ENCODE measurements around the gene IL23R. TPM values are rescaled to one million over a fixed set of nuclear protein-coding genes. Genes with fewer than 3 reads are reported as not detected.

Gene IL23R
- total RNA-seq, 8 experiments from 2014 or later = 0.14 to 0.87 (median 0.48) TPM; not detected in 4

DNA sequence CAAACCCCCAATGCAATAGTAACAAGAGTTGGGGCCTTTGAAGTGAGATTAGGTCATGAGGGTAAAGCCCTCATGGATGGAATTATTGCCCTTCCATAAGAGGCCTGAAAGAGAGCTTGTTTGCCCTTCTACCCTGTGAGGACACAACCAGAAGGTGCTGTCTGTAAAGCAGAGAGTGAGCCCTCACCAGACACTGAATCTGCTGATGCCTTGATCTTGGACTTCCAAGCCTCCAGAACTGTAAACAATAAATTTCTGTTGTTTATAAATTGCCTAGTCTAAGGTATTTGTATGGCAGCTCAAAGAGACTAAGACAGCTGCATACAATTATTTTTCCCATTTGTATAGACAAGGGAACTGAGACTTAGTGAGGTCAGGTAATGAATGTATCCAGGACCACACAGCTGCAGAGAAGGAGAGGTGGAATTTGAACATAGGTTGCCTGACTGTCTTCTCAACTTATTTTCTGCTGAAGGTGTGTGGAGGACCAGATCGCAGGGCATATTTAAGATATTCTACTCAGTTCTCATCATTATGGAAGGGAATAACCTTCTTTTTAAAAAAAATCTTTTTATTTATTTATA, 18.7 kb downstream of the IL23R start:
- in situ Hi-C loops (cut with MboI; ENCODE audit: low pct_unique_long_range_greater_than_20kb in 2 of 9, low sequenced_read_pairs in 9 of 9, unreplicated experiment in 9 of 9) = no loop called here
- ATAC-seq (replicated peaks in 6 of 8) = no peak
- no peak overlapping the region for H3K27ac ChIP-seq
- 0 to 100% (median 73%) methylated on average over 1 of the region's 1 CpG; no CpG with 5 or more reads in 2 of the 10 experiments for WGBS, 10 experiments
- no peaks in the 10 kb centered on the region for H3K4me1 ChIP-seq (replicated peaks in 1 of 2)
- H3K4me3 ChIP-seq = no peak overlapping the region

DNA sequence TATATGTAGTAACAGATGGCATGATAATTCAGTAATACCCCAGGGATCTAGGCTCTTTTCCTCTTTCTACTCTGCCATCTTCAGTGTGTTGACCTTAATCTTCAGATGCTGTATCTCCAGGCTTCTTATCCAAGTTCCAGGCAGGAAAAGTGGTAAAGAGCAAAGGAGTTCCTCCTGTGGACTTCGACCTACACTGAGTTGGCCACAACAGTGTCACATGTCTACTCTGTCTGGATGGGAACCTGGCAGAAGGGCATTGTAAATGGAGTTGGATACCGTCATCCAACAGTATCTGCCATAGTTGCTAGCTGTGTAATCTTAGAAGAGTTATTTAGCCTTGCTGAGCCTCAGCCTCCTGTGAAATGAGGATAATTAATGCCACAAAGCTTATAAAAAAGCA, 21.9 kb downstream of the IL23R start:
- Histone ChIP-seq H3K4me1 (replicated peaks in 1 of 2) (no peaks in the 10 kb centered on the region), H3K27ac (no peak overlapping the region), H3K4me3 (no peak overlapping the region)
- no peak for ATAC-seq (replicated peaks in 6 of 8)
- WGBS, 10 experiments = 14 to 91% (median 62%) methylated on average over 1 to 2 of the region's 2 CpGs; no CpG with 5 or more reads in 2 of the 10 experiments
- in situ Hi-C loops (cut with MboI; ENCODE audit: low pct_unique_long_range_greater_than_20kb in 2 of 9, low sequenced_read_pairs in 9 of 9, unreplicated experiment in 9 of 9) = no loop called here

DNA sequence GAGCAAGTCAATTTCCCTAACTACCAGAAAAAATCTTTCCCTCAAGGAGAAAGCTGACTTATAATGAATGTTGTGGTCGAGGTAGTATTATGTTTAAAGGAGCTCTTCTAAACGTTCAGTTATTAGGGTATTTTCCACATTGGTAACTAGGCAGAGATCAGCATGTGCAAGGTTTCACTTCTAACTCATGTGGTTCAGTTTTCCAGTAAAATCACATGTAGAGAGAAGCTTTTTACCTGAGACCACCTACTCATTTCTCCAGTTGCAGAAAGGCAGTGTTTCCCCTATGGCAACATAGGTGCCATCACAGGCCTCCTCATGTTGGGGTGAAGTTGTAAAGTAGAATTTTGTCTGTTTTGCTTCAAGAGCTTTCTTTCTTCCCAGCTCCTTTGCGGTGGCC, 23.7 kb downstream of the IL23R start:
- 11 to 89% (median 76%) methylated on average over 1 to 3 of the region's 3 CpGs; no CpG with 5 or more reads in 1 of the 10 experiments for WGBS, 10 experiments
- Histone ChIP-seq H3K4me3 (no peak overlapping the region), H3K4me1 (replicated peaks in 1 of 2) (peaks cover 0 to 8% of the 10 kb centered on the region in 2 donors), H3K27ac (no peak overlapping the region)
- in situ Hi-C loops (cut with MboI; ENCODE audit: low pct_unique_long_range_greater_than_20kb in 2 of 9, low sequenced_read_pairs in 9 of 9, unreplicated experiment in 9 of 9) = no loop called here
- no peak for ATAC-seq (replicated peaks in 6 of 8)

DNA sequence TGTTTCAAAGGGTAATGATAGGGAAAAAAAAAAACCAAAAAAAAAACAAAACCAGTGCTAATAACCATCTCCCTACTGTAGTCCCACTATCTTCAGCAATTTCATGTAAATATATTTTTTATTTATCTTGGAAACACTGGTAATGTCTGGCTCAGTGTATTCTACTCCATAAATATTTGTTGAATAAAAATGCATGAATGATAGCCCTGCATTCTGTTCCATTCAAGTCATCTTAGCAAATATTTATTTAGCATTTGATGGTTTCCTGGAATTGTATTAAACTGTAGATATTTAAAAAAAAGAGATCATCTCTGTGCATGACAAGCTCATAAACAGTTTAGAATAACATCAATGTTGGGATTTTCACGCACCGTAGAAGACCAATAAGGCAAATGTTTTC, 24.2 kb downstream of the IL23R start:
- ATAC-seq (replicated peaks in 6 of 8) = peak in 1 of 8 experiments; percentile 95
- Histone ChIP-seq H3K4me1 (replicated peaks in 1 of 2) (peaks cover 0 to 8% of the 10 kb centered on the region in 2 donors), H3K4me3 (no peak overlapping the region), H3K27ac (no peak overlapping the region)
- WGBS, 10 experiments = 35 to 100% (median 96%) methylated on average over 2 of the region's 2 CpGs; no CpG with 5 or more reads in 1 of the 10 experiments
- in situ Hi-C loops (cut with MboI; ENCODE audit: low pct_unique_long_range_greater_than_20kb in 2 of 9, low sequenced_read_pairs in 9 of 9, unreplicated experiment in 9 of 9) = no loop called here

DNA sequence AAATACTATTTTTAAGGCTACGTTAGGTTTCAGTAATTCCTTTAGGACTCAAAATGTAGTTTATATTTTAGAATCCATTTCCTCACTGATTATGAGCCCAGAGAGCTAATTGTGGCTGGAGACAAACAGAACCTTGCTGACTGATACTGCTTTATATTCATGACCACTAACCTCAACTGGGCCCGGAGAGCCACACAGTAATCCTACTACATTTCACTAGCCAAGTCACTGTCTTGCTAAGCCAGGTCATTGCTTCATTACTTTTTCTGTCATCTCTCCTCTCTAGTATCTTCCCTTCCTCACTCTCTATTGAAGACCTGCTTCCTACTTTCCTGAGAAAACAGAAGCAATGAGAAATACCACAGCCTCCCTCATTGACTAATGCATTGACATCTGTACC, 24.7 kb downstream of the IL23R start:
- no peak overlapping the region for H3K27ac ChIP-seq
- no peak overlapping the region for H3K4me3 ChIP-seq
- in situ Hi-C loops (cut with MboI; ENCODE audit: low pct_unique_long_range_greater_than_20kb in 2 of 9, low sequenced_read_pairs in 9 of 9, unreplicated experiment in 9 of 9) = no loop called here
- no peak for ATAC-seq (replicated peaks in 6 of 8)
- WGBS, 10 experiments = 48 to 100% (median 86%) methylated on average over 1 to 2 of the region's 2 CpGs; no CpG with 5 or more reads in 1 of the 10 experiments
- peaks cover 0 to 8% of the 10 kb centered on the region in 2 donors for H3K4me1 ChIP-seq (replicated peaks in 1 of 2)

DNA sequence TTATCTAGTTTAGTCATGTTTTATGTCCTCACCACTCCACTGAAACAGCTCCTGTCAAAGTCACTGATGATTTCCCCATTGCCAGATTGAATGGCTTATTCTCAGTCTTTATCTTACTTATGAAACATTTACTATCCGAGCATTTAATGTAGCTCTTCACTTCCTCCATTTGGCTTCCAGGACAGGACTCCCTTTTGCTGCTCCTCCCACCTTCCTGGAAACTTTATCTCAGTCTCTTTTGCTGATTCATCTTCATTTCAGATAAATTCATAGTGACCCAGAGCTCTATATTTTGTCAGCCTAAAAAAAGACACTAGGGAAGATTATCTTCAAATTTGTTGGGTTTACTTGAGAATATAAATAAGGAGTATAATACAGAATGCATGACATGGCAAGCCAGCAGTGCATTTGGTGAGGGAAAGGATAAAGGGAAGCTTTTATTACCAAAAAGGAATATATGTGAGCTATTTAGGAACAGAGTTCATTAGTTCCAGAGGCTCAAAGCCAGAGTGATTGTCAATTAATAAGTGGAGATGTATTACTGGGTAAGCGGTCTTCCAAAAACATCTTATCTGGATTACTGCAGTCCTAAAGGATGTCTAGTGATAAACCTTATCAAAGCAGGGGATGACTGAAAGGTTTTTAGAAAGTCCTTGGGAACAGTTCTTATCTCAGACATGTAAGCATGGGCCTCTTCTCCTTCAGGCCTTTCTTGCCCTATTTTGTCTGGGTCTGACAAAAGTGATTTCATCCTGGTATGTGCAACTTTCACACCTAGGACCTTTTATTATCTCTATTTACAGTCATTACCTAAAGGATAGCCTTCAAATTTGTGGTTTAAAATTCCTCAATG, 25.6 kb downstream of the IL23R start:
- ATAC-seq (replicated peaks in 6 of 8) = peak in 2 of 8 experiments; percentile 54 to 80
- no peak overlapping the region for H3K27ac ChIP-seq
- in situ Hi-C loops (cut with MboI; ENCODE audit: low pct_unique_long_range_greater_than_20kb in 2 of 9, low sequenced_read_pairs in 9 of 9, unreplicated experiment in 9 of 9) = no loop called here
- H3K4me3 ChIP-seq = no peak overlapping the region
- peaks cover 0 to 8% of the 10 kb centered on the region in 2 donors for H3K4me1 ChIP-seq (replicated peaks in 1 of 2)
- WGBS, 10 experiments = 42 to 100% (median 81%) methylated on average over 1 to 2 of the region's 2 CpGs

DNA sequence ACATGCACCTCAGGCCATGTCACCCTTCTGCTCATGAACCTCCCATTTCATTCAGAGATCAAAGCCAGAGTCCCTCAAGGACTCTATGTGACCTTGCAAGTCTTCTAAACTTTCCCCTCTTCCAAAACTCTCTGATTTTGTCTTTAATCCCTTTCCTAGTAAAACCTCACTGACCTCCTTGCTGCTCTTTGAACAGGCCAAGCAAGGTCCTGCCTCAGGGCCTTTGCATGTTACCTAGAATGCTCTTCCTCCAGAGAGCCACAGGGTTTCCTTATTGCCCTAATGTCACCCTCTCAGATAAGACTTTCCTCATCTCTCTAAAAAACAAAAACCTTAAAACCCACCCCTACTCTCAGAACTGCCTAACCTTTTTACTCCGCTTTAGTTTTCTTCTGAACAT, 26.6 kb downstream of the IL23R start:
- no peak overlapping the region for H3K27ac ChIP-seq
- no peak for ATAC-seq (replicated peaks in 6 of 8)
- peaks cover 0 to 8% of the 10 kb centered on the region in 2 donors for H3K4me1 ChIP-seq (replicated peaks in 1 of 2)
- WGBS, 10 experiments = 50 to 100% (median 100%) methylated on average over 1 of the region's 1 CpG; no CpG with 5 or more reads in 3 of the 10 experiments
- no peak overlapping the region for H3K4me3 ChIP-seq
- in situ Hi-C loops (cut with MboI; ENCODE audit: low pct_unique_long_range_greater_than_20kb in 2 of 9, low sequenced_read_pairs in 9 of 9, unreplicated experiment in 9 of 9) = no loop called here

DNA sequence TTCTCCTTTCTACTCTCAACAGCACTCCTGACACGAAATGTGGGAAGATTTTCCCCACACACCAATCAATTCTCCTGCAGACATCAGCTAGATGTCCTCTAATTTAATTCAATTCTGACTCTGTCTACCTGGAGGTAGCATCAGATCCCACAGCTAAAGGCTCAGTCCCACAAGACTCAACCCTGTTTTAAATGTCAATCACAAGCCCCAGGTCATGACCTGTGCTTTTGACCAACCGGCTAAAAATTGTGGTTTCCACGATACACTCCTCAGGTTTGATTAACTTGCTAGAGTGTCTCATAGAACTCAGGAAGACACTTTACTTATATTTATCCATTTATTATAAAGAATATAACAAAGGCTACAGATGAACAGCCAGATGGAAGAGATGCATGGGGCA, 27.4 kb downstream of the IL23R start:
- Histone ChIP-seq H3K4me1 (replicated peaks in 1 of 2) (peaks cover 0 to 8% of the 10 kb centered on the region in 2 donors), H3K4me3 (no peak overlapping the region), H3K27ac (no peak overlapping the region)
- in situ Hi-C loops (cut with MboI; ENCODE audit: low pct_unique_long_range_greater_than_20kb in 2 of 9, low sequenced_read_pairs in 9 of 9, unreplicated experiment in 9 of 9) = no loop called here
- WGBS, 10 experiments = 0 to 86% (median 47%) methylated on average over 1 to 3 of the region's 3 CpGs; no CpG with 5 or more reads in 2 of the 10 experiments
- ATAC-seq (replicated peaks in 6 of 8) = no peak

DNA sequence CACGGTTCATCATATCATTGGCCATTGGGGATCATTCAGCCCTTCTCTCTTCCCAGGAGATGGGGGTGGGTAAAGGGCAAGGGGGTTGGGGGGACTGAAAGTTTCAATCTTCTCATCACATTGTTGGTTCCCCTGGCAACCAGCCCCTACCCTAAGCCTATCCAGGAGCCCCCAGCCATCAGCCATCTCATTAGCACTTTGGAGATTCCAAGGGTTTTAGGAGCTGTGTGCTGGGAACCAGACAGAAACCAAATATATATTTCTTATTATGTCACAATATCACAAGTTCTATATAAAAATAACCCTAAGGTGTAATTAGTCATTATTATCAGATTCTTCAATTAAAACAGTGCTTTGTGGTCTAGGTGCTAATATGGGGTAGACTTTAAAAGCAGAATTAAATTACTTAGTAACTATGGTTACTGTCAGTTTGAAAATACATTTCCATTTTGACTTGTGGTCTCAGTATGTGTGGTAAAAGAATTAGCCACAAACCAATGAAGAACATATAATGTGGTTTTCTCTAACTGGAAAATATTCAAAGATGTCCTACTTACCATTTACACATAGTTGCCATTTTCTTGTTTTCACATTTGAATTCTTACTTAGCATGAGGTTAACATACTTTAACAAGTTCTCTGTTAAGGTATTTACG, 28.1 kb downstream of the IL23R start:
- ATAC-seq (replicated peaks in 6 of 8) = no peak
- Histone ChIP-seq H3K4me3 (no peak overlapping the region), H3K4me1 (replicated peaks in 1 of 2) (peaks cover 0 to 8% of the 10 kb centered on the region in 2 donors), H3K27ac (no peak overlapping the region)
- 11 to 91% (median 81%) methylated on average over 1 to 2 of the region's 2 CpGs for WGBS, 10 experiments
- in situ Hi-C loops (cut with MboI; ENCODE audit: low pct_unique_long_range_greater_than_20kb in 2 of 9, low sequenced_read_pairs in 9 of 9, unreplicated experiment in 9 of 9) = no loop called here

DNA sequence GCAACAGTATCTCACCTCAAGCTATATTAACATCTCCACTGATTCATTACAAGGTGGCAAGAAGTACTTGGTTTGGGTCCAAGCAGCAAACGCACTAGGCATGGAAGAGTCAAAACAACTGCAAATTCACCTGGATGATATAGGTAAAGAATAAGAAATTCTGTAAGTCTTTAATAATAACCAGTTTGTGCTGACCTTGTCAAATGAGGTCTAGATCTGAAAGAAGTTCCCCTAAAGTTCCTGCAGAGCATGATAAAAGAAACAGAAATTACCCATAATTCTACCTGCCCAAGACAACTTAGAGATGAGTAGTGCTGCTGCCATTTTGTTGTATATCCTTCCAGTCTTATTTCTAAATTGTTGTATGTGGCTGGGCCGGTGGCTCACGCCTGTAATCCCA, 34.5 kb downstream of the IL23R start:
- no peaks in the 10 kb centered on the region for H3K4me1 ChIP-seq (replicated peaks in 1 of 2)
- no peak overlapping the region for H3K4me3 ChIP-seq
- ATAC-seq (replicated peaks in 6 of 8) = no peak
- 88 to 100% (median 94%) methylated on average over 1 to 3 of the region's 3 CpGs; no CpG with 5 or more reads in 4 of the 10 experiments for WGBS, 10 experiments
- in situ Hi-C loops (cut with MboI; ENCODE audit: low pct_unique_long_range_greater_than_20kb in 2 of 9, low sequenced_read_pairs in 9 of 9, unreplicated experiment in 9 of 9) = no loop called here
- H3K27ac ChIP-seq = no peak overlapping the region

DNA sequence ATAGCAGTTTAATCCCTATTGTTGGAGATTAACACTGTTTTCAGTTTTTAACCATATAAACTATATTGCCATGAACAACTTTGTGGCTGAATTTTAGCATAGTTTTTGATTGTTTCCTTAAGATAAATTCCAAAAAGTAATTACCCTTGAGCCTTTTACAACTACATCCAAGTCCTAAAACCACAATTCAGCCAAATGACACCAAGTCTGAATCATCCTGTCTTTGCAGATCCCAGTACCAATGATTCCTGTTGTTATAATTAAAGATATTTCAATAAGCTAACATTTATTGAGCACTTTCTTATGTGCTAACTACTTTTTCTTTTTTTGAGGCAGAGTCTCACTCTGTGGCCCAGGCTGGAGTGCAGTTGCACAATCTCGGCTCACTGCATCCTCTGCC, 35.6 kb downstream of the IL23R start:
- in situ Hi-C loops (cut with MboI; ENCODE audit: low pct_unique_long_range_greater_than_20kb in 2 of 9, low sequenced_read_pairs in 9 of 9, unreplicated experiment in 9 of 9) = no loop called here
- 71 to 100% (median 86%) methylated on average over 1 of the region's 1 CpG; no CpG with 5 or more reads in 3 of the 10 experiments for WGBS, 10 experiments
- Histone ChIP-seq H3K27ac (no peak overlapping the region), H3K4me3 (no peak overlapping the region), H3K4me1 (replicated peaks in 1 of 2) (no peaks in the 10 kb centered on the region)
- no peak for ATAC-seq (replicated peaks in 6 of 8)

DNA sequence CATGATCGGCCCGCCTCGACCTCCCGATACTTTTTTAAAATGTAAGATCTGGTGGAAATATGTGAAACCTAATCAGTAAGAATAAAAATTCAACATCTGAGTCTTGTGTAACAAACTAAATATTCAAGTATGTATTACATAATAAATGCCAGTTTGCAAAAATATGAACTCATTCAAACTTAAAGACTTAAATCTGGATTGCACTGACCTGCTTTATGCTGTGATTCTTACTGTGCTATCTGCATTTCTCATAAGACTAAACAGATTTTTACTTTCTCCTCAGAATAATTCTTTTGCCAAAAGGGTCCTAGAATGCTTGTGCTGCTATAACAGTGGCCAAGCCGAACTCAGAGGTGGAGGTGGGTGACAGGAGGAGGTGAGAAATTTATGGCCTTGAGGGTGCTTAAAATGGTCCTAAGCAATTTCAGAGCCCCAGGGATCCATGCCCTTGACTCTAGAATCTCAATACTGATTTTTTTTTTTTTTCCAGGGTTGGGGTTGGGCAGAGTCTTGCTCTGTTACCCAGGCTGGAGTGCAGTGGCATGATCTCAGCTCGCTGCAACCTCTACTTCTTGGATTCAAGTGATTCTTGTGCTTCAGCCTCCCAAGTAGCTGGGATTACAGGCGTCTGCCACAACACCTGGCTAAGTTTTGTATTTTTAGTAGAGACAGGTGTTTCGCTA, 38.2 kb downstream of the IL23R start:
- 50 to 100% (median 86%) methylated on average over 5 to 8 of the region's 8 CpGs; no CpG with 5 or more reads in 2 of the 10 experiments for WGBS, 10 experiments
- Histone ChIP-seq H3K4me1 (replicated peaks in 1 of 2) (no peaks in the 10 kb centered on the region), H3K27ac (no peak overlapping the region), H3K4me3 (no peak overlapping the region)
- in situ Hi-C loops (cut with MboI; ENCODE audit: low pct_unique_long_range_greater_than_20kb in 2 of 9, low sequenced_read_pairs in 9 of 9, unreplicated experiment in 9 of 9) = no loop called here
- ATAC-seq (replicated peaks in 6 of 8) = peak in 2 of 8 experiments; percentile 24 to 96

Data from motor neuron (in vitro differentiated cells).